Raji (cell line): Measurements from ENCODE around the gene NAPB.

ENCODE experiments used
- POLR2A ChIP-seq: IDR thresholded peaks from 2 replicates; pipeline ENCODE4 v1.6.1; 2011; ENCODE audit warnings: low read depth, low read length, control low read depth; ENCODE audit not compliant: insufficient read depth

NAPB gene

GRCh38 chr20:23350196-23350903 is 70.9 kb downstream of the NAPB start, which contains the start of gene NXT1:
TSS of gene NXT1 (plus strand) at chr20:23350791. CDS start at chr20:23354042, 3,251 bp downstream.
- peak; percentile 78 for TF ChIP-seq POLR2A

- TF ChIP-seq POLR2A, result no peak
Measured at GRCh38 chr20:23349338-23350195, 71.7 kb downstream of the NAPB start.

- TF ChIP-seq POLR2A, result no peak
Measured at GRCh38 chr20:23347791-23348190, 73.5 kb downstream of the NAPB start.

- no peak for TF ChIP-seq POLR2A
Measured at GRCh38 chr20:23346002-23346401, 75.3 kb downstream of the NAPB start.

GRCh38 chr20:23344336-23344735 is 77.0 kb downstream of the NAPB start:
- no peak for TF ChIP-seq POLR2A

- no peak for TF ChIP-seq POLR2A
Measured at GRCh38 chr20:23343590-23343989, 77.7 kb downstream of the NAPB start.

- no peak for TF ChIP-seq POLR2A
Measured at GRCh38 chr20:23341073-23341472, 80.2 kb downstream of the NAPB start.

GRCh38 chr20:23340524-23340923 is 80.8 kb downstream of the NAPB start:
- TF ChIP-seq POLR2A, result no peak

GRCh38 chr20:23339986-23340385 is 81.3 kb downstream of the NAPB start:
- TF ChIP-seq POLR2A, result no peak

- TF ChIP-seq POLR2A, result no peak
Measured at GRCh38 chr20:23337312-23337711, 84.0 kb downstream of the NAPB start.

GRCh38 chr20:23336476-23336875 is 84.8 kb downstream of the NAPB start:
- TF ChIP-seq POLR2A, result no peak

- TF ChIP-seq POLR2A, result no peak
Measured at GRCh38 chr20:23335521-23335920, 85.8 kb downstream of the NAPB start.

GRCh38 chr20:23334111-23334510 is 87.2 kb downstream of the NAPB start:
- TF ChIP-seq POLR2A, result no peak

- no peak for TF ChIP-seq POLR2A
Measured at GRCh38 chr20:23332467-23332866, 88.8 kb downstream of the NAPB start.

GRCh38 chr20:23331450-23332350 is 89.6 kb downstream of the NAPB start:
- no peak for TF ChIP-seq POLR2A
